A204.1 (cell line): ENCODE results near the gene SLC22A2.
"Not testable (repeated sequence)": the region's sequence is repeated elsewhere in the genome, so short reads cannot be mapped to it uniquely, and the experiment has no call there.

ENCODE experiments used
- FAIRE-seq: peaks from 2 replicates; lab custom pipeline; 2012; peaks lifted over from hg19 to GRCh38; lab: Jason Lieb, UNC

Gene SLC22A2

GRCh38 chr6:160248538-160248937 is 10.1 kb downstream of the SLC22A2 start:
- FAIRE-seq, result no peak

- FAIRE-seq, result no peak
Observed at GRCh38 chr6:160247457-160247883, 11.2 kb downstream of the SLC22A2 start.

- no peak for FAIRE-seq
Observed at GRCh38 chr6:160240691-160241084, 17.9 kb downstream of the SLC22A2 start.

GRCh38 chr6:160239929-160240690 is 18.5 kb downstream of the SLC22A2 start:
- no peak for FAIRE-seq

DNA sequence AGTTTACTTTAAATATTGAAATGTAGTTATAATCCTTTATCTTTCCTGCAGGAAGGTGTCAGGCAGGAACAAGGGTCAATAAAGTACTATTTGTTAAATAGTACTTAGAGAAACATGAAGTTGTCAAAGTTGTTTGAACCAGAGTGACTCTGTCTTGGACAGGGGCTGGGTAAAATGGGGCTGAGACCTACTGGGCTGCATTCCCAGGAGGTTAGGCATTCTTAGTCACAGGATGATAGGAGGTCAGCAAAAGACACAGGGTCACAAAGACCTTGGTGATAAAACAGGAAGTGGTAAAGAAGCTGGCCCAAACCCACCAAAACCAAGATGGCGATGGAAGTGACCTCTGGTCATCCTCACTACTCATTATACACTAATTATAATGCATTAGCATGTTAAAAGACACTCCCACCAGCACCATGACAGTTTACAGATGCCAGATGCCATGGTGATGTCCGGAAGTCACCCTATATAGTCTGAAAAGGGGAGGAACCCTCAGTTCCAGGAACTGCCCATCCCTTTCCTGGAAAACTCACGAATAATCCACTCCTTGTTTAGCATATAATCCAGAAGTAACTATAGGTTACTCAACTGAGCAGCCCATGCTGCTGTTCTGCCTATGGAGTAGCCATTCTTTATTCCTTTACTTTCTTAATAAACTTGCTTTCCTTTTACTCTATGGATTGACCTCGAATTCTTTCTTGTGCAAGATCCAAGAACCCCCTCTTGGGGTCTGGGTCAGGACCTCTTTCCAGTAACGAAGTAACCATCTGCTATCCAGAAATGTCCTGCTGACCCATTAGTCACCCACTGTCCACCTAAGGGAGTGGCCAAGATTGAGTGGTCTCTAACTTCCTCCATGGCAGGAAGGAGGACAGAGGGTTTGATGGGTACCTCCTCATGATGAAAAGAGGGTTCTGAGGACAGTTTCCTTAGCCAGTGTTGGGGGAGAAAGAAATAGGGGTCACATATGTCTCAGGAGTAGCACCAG is 19.6 kb downstream of the SLC22A2 start:
- no peak for FAIRE-seq

GRCh38 chr6:160238278-160238711 is 20.3 kb downstream of the SLC22A2 start:
- FAIRE-seq, result no peak

DNA sequence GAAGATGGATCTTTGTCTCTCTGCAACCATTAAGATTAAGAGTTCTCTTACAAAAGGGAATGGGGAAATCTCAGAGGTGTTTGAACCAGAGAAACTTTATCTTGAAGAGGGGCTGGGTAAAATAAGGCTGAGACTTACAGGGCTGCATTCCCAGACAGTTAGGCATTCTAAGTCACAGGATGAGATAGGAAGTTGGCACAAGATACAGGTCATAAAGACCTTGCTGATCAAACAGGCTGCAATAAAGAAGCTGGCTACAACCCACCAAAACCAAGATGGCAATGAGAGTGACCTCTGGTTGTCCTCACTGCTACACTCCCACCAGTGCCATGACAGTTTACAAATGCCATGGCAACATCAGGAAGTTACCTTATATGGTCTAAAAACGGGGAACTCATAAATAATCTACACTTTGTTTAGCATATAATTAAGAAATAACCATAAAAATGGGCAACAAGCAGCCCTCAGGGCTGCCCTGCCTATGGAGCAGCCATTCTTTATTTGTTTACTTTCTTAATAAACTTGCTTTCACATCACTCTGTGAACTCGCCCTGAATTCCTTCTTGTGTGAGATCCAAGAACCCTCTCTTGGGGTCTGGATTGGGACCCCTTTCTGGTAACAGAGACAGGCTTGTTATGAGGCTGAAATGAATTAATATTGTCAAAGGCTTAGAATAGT is 20.9 kb downstream of the SLC22A2 start:
- FAIRE-seq, result not testable (repeated sequence)

GRCh38 chr6:160236235-160236872 is 22.3 kb downstream of the SLC22A2 start:
- not testable (repeated sequence) for FAIRE-seq

GRCh38 chr6:160233950-160234640 is 24.5 kb downstream of the SLC22A2 start:
- not testable (repeated sequence) for FAIRE-seq

GRCh38 chr6:160227769-160228161 is 30.9 kb downstream of the SLC22A2 start:
- no peak for FAIRE-seq

- no peak for FAIRE-seq
Observed at GRCh38 chr6:160227038-160227768, 31.4 kb downstream of the SLC22A2 start.

DNA sequence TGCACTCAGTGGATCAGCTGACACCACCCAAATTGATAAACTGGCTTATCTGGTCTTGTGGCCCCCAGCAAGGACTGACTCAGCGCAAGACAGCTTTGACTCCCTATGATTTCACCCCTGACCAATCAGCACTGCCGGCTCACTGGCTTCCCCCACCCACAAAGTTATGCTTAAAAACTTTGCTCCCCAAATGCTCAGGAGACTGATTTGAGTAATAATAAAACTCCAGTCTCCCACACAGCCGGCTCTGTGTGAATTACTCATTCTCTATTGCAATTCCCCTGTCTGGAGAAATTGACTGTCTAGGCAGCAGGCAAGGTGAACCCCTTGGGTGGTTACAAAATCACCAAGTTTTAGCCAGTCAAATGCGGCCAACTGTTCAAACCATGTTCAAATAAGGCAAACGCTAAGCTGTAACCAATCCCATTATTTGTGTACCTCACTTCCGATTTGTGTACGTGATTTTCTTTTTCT is 32.5 kb downstream of the SLC22A2 start:
- no peak for FAIRE-seq

GRCh38 chr6:160224639-160225237 is 33.9 kb downstream of the SLC22A2 start:
- no peak for FAIRE-seq

- FAIRE-seq, result no peak
Observed at GRCh38 chr6:160222491-160222890, 36.1 kb downstream of the SLC22A2 start.

- FAIRE-seq, result no peak
Observed at GRCh38 chr6:160221918-160222317, 36.7 kb downstream of the SLC22A2 start.

- FAIRE-seq, result no peak
Observed at GRCh38 chr6:160221423-160221822, 37.2 kb downstream of the SLC22A2 start.

GRCh38 chr6:160218810-160219209 is 39.8 kb downstream of the SLC22A2 start:
- no peak for FAIRE-seq

DNA sequence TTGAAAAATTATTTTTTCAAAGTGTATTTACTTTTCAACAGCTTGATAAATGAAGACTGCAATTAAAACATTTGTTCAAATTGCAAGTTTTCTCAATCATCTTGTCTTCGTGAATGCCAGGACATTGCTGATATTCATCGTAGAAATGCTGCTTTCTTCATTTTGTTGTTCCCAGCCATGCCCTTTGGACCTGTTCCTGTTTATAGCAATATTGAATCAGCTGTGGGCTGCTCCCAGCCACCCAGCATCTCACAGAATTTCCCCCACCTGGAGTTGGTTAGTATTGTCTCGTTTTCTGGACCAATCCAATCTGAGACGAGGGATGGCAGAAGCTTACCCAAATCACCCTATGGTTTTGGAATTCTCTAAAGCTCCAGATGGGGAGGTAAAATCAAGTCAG is 40.8 kb downstream of the SLC22A2 start:
- FAIRE-seq, result no peak

DNA sequence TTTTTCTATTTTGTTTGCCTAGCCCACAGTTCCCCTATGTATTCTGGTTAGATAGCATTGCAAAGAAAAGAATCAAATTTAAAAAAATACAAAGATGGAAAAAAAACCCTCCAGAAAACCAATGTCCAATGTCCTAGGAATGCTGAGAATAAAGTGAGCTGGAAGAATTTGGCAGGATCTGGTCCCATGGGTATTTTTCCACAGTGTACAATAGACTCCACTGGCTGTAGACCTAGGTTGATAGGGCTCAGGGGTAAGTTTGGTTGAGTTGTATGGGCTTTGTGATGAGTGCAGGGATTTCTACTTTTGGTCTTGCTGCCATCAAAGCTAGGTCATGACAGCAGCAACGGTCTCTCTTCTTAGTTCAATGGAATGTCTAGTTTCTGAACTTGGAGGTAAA is 41.5 kb downstream of the SLC22A2 start:
- FAIRE-seq, result no peak

GRCh38 chr6:160215232-160215631 is 43.4 kb downstream of the SLC22A2 start:
- no peak for FAIRE-seq
